H1 (cell line): ENCODE results near the gene ZNRF3. TPM values are rescaled to one million over a fixed set of nuclear protein-coding genes. Genes with fewer than 3 reads are reported as not detected.
A peak's percentile ranks its signal among the peaks of the same experiment; 100 is the strongest.

Experiments
- CTCF ChIA-PET: fragments of 300-600 bp; sonication (Branson Sonifier 250); formaldehyde crosslinking; loops from one replicate; lab custom pipeline; 2021; ENCODE audit not compliant: partially characterized antibody; lab: Charles Lee
- POLR2A ChIA-PET: fragments of 300-600 bp; sonication (Branson Sonifier 250); formaldehyde crosslinking; loops from one replicate; lab custom pipeline; 2021; ENCODE audit warnings: inconsistent platforms; ENCODE audit not compliant: partially characterized antibody; lab: Charles Lee
- DNase-seq, 2 experiments: peaks; one replicate each; pipeline versions ENCODE4 v3.0.0 to v3.0.0-alpha.2; 2010 to 2022; ENCODE audit warnings: low spot score in 2 of 2, low read depth in 1 of 2, mixed read lengths in 1 of 2
- FAIRE-seq: peaks from 2 replicates; lab custom pipeline; 2011; peaks lifted over from hg19 to GRCh38; lab: Jason Lieb, UNC
- H2AFZ ChIP-seq: 2 replicates; pipeline ENCODE4 v1.8.1; 2012; ENCODE audit warnings: low read length, inconsistent platforms
- H2AK5ac ChIP-seq: 2 replicates; pipeline ENCODE4 v1.6.1; 2013; ENCODE audit warnings: low read depth, low read length
- H2BK120ac ChIP-seq: replicated peaks from 2 replicates; pipeline ENCODE3; 2013; ENCODE audit warnings: low read depth, low read length, inconsistent platforms
- H2BK12ac ChIP-seq: 2 replicates; pipeline ENCODE4 v1.6.1; 2013; ENCODE audit warnings: low read depth, low read length
- H2BK15ac ChIP-seq: 2 replicates; pipeline ENCODE4 v1.6.1; 2013; ENCODE audit warnings: low read length
- H2BK20ac ChIP-seq: 2 replicates; pipeline ENCODE4 v1.6.1; 2013; ENCODE audit warnings: low read length
- H2BK5ac ChIP-seq: 2 replicates; pipeline ENCODE4 v1.6.1; 2013; ENCODE audit warnings: low read depth, low read length
- H3K14ac ChIP-seq: 2 replicates; pipeline ENCODE4 v1.6.1; 2013; ENCODE audit warnings: inconsistent platforms; ENCODE audit not compliant: insufficient read length
- H3K18ac ChIP-seq: 2 replicates; pipeline ENCODE4 v1.6.1; 2013; ENCODE audit warnings: low read length; ENCODE audit errors: extremely low read depth
- H3K23ac ChIP-seq: 2 replicates; pipeline ENCODE4 v1.6.1; 2013; ENCODE audit warnings: inconsistent platforms; ENCODE audit not compliant: insufficient read length
- H3K23me2 ChIP-seq: 2 replicates; pipeline ENCODE4 v1.6.1; 2013; ENCODE audit warnings: low read depth, low read length
- H3K27ac ChIP-seq: 2 replicates; pipeline ENCODE4 v1.6.1; 2011; ENCODE audit warnings: low read depth, low read length, inconsistent platforms
- H3K27me3 ChIP-seq, 4 experiments: replicated peaks in 1 of 4; 1 replicate in 1 of 4; 2 replicates in 3 of 4; pipeline versions ENCODE4 v1.6.1 to v1.8.1; 2011 to 2013; ENCODE audit warnings: low read length in 3 of 4, mild to moderate bottlenecking in 3 of 4, inconsistent platforms in 2 of 4, mixed read lengths in 2 of 4, moderate library complexity in 1 of 4; ENCODE audit not compliant: control insufficient read depth in 3 of 4, insufficient read depth in 3 of 4; ENCODE audit errors: extremely low read depth in 1 of 4
- H3K36me3 ChIP-seq, 4 experiments: 2 replicates each; pipeline versions ENCODE4 v1.6.1 to v1.8.1; 2011 to 2013; ENCODE audit warnings: mild to moderate bottlenecking in 4 of 4, low read length in 3 of 4, moderate library complexity in 2 of 4, control low read depth in 1 of 4, inconsistent platforms in 1 of 4; ENCODE audit not compliant: insufficient read depth in 4 of 4, control insufficient read depth in 2 of 4
- H3K4ac ChIP-seq: replicated peaks from 2 replicates; pipeline ENCODE3; 2013; ENCODE audit warnings: low read length, low read depth, mixed read lengths, inconsistent platforms; ENCODE audit not compliant: insufficient read length
- H3K4me1 ChIP-seq, 4 experiments: replicated peaks in 1 of 4; 1 replicate in 1 of 4; 2 replicates in 3 of 4; pipeline versions ENCODE4 v1.6.1 to v1.8.1; 2011 to 2013; ENCODE audit warnings: low read length in 3 of 4, inconsistent platforms in 2 of 4, mixed read lengths in 1 of 4; ENCODE audit not compliant: insufficient read depth in 4 of 4, control insufficient read depth in 3 of 4
- H3K4me2 ChIP-seq, 2 experiments: 2 replicates each; pipeline versions ENCODE4 v1.6.1 to v1.8.1; 2011 to 2013; ENCODE audit warnings: low read depth in 2 of 2, low read length in 2 of 2, control low read depth in 1 of 2, inconsistent platforms in 1 of 2, mild to moderate bottlenecking in 1 of 2; ENCODE audit not compliant: insufficient read depth in 1 of 2
- H3K4me3 ChIP-seq, 4 experiments: fragments of 200-600, 300-600 bp in 1 of 4; sonication (generic), shearing (Covaris generic), sonication (Bioruptor Twin) in 1 of 4; 2 replicates each; pipeline versions ENCODE4 v1.5.1 to v1.8.1; 2011 to 2016; ENCODE audit warnings: low read length in 4 of 4, low read depth in 3 of 4, control low read depth in 2 of 4, inconsistent platforms in 2 of 4, mild to moderate bottlenecking in 2 of 4, mixed read lengths in 1 of 4, moderate library complexity in 1 of 4; ENCODE audit not compliant: insufficient read depth in 2 of 4; ENCODE audit errors: extremely low read depth in 1 of 4
- H3K56ac ChIP-seq: replicated peaks from 2 replicates; pipeline ENCODE3; 2013; ENCODE audit warnings: low read depth, mild to moderate bottlenecking, mixed read lengths, low read length, inconsistent platforms; ENCODE audit not compliant: insufficient read length
- H3K79me1 ChIP-seq: 2 replicates; pipeline ENCODE4 v1.6.1; 2013; ENCODE audit warnings: low read depth, low read length, control low read depth
- H3K79me2 ChIP-seq, 2 experiments: 2 replicates each; pipeline versions ENCODE4 v1.6.1 to v1.8.1; 2012 to 2013; ENCODE audit warnings: low read length in 2 of 2, mild to moderate bottlenecking in 2 of 2, inconsistent platforms in 1 of 2; ENCODE audit not compliant: insufficient read depth in 2 of 2, control insufficient read depth in 1 of 2
- H3K9ac ChIP-seq, 4 experiments: replicated peaks in 1 of 4; 1 replicate in 1 of 4; 2 replicates in 3 of 4; pipeline versions ENCODE4 v1.6.1 to v1.8.1; 2011 to 2013; ENCODE audit warnings: low read depth in 3 of 4, low read length in 3 of 4, control low read depth in 2 of 4, mild to moderate bottlenecking in 2 of 4, moderate library complexity in 2 of 4, inconsistent platforms in 1 of 4; ENCODE audit errors: extremely low read depth in 1 of 4
- H3K9me3 ChIP-seq, 2 experiments: 2 replicates each; pipeline versions ENCODE4 v1.6.1 to v1.8.1; 2012 to 2013; ENCODE audit warnings: mild to moderate bottlenecking in 2 of 2, moderate library complexity in 2 of 2, control low read depth in 1 of 2, inconsistent platforms in 1 of 2, low read depth in 1 of 2, low read length in 1 of 2, mixed read lengths in 1 of 2; ENCODE audit not compliant: insufficient read depth in 2 of 2
- H4K20me1 ChIP-seq, 2 experiments: replicated peaks in 1 of 2; 2 replicates each; pipeline versions ENCODE3 to v1.8.1; 2011 to 2013; ENCODE audit warnings: inconsistent platforms in 2 of 2, low read length in 2 of 2, mild to moderate bottlenecking in 1 of 2; ENCODE audit not compliant: insufficient read depth in 2 of 2, control insufficient read depth in 1 of 2
- H4K5ac ChIP-seq: 2 replicates; pipeline ENCODE4 v1.6.1; 2013; ENCODE audit warnings: low read length, low read depth, mixed read lengths, inconsistent platforms; ENCODE audit not compliant: insufficient read length
- H4K8ac ChIP-seq: 2 replicates; pipeline ENCODE4 v1.8.0; 2013; ENCODE audit warnings: mild to moderate bottlenecking, moderate library complexity, low read length, inconsistent platforms; ENCODE audit not compliant: insufficient read depth; ENCODE audit errors: extremely low read depth
- H4K91ac ChIP-seq: replicated peaks from 2 replicates; pipeline ENCODE3; 2013; ENCODE audit warnings: low read length, mixed read lengths, inconsistent platforms; ENCODE audit not compliant: insufficient read length
- CHD2 ChIP-seq: IDR thresholded peaks from 2 replicates; pipeline ENCODE4 v1.6.1; 2012; ENCODE audit warnings: low read length, improper control_type of control experiment
- MAX ChIP-seq: IDR thresholded peaks from 2 replicates; pipeline ENCODE4 v1.6.1; 2012; ENCODE audit warnings: inconsistent platforms
- NANOG ChIP-seq: IDR thresholded peaks from 2 replicates; pipeline ENCODE4 v1.6.1; 2011; ENCODE audit warnings: low read length, low read depth, mild to moderate bottlenecking, inconsistent platforms; ENCODE audit not compliant: insufficient read depth, poor library complexity, severe bottlenecking
- POU5F1 ChIP-seq: IDR thresholded peaks from 2 replicates; pipeline ENCODE4 v1.6.1; 2011; ENCODE audit warnings: low read depth, mild to moderate bottlenecking, low read length, moderate library complexity
- RFX5 ChIP-seq: IDR thresholded peaks from 2 replicates; pipeline ENCODE4 v1.6.1; 2011; ENCODE audit warnings: low read depth, low read length, improper control_type of control experiment, borderline replicate concordance
- SAP30 ChIP-seq: fragments of 300-600 bp; sonication (generic); IDR thresholded peaks from 2 replicates; pipeline ENCODE4 v1.7.1; 2012; ENCODE audit warnings: low read length, moderate library complexity, mild to moderate bottlenecking, inconsistent platforms; ENCODE audit not compliant: insufficient read depth, insufficient replicate concordance
- USF2 ChIP-seq: IDR thresholded peaks from 2 replicates; pipeline ENCODE4 v1.6.1; 2011; ENCODE audit warnings: low read length, improper control_type of control experiment
- WGBS, 2 experiments: shearing (Covaris generic) in 1 of 2; methylation state at CpG; one replicate each; pipeline versions ENCODE4 v1.1.6 to v1.1.7; 2013 to 2015; ENCODE audit warnings: low lambda C conversion rate in 2 of 2, mixed read lengths in 2 of 2, inconsistent platforms in 1 of 2, low coverage in 1 of 2, missing lambda C conversion rate in 1 of 2; ENCODE audit not compliant: insufficient replicate concordance in 2 of 2, insufficient coverage in 1 of 2, insufficient read length in 1 of 2; ENCODE audit errors: extremely low coverage in 1 of 2, missing lambda C conversion rate in 1 of 2; 5-methylcytosine and 5-hydroxymethylcytosine counted together
- polyA plus RNA-seq, 7 experiments: library from polyadenylated mRNA; depleted of rRNA in 3 of 7; stranded (reverse) in 5 of 7; unstranded in 2 of 7; fragments of >200 nt in 5 of 7; fragments of 200-250 nt in 2 of 7; gene quantifications; 1 replicate in 5 of 7; 2 replicates in 1 of 7; 4 replicates in 1 of 7; pipeline versions ENCODE4 v1.2.1 to v1.2.3, GENCODE V29; 2011 to 2013; ENCODE audit warnings: missing spikeins in 2 of 7, mixed read lengths in 2 of 7
- total RNA-seq: library from RNA; stranded (reverse); fragmentation: NEBNext Ultra II Directional; extraction: Animal tissue kit (Norgen Biotek cat#: 25700); gene quantifications from 2 replicates; pipeline ENCODE4 v1.2.1, GENCODE V29; 2021

ZNRF3 gene
- total and polyA plus RNA-seq, 2 of the 8 experiments (the other 6 are each of a cell fraction or from before 2014, with no cell fraction given) = 14.1 to 21.7 TPM

- Histone ChIP-seq H3K14ac (no peak overlapping the region), H2BK15ac (no peak overlapping the region), H3K4me3 (no peak overlapping the region), H3K4ac (no peak overlapping the region), H3K56ac (no peak overlapping the region), H3K9me3 (no peaks in the 10 kb centered on the region), H2BK120ac (no peak overlapping the region), H3K9ac (no peak overlapping the region), H3K79me1 (peaks cover 3% of the 10 kb centered on the region; the same call in 1 of the 2 replicates), H3K23me2 (no peaks in the 10 kb centered on the region), H4K91ac (no peak overlapping the region)
- TF ChIP-seq SAP30 (no peak), POU5F1 (no peak), USF2 (no peak), NANOG (no peak), RFX5 (0 out of 2 replicates have a peak, but pooled peaks have one; percentile 25), CHD2 (no peak), MAX (no peak)
- TF ChIP-seq, all 59 proteins: peak for 1
- Histone ChIP-seq H2BK5ac (no peak overlapping the region), H3K18ac (no peak overlapping the region), H4K8ac (no peak overlapping the region), H2AFZ (no peak overlapping the region), H3K79me2 (peaks cover 2 to 57% of the 10 kb centered on the region in 2 experiments; a peak in 2 of 4 replicates), H2BK12ac (no peak overlapping the region), H3K4me2 (0 out of 4 replicates have a peak overlapping the region, but pooled peaks of 1 of the 2 experiments have one; percentile 3), H4K5ac (peak overlapping the region; percentile 8), H2AK5ac (0 out of 2 replicates have a peak overlapping the region, but pooled peaks have one; percentile 33), H4K20me1 (peaks cover 0 to 2% of the 10 kb centered on the region in 2 experiments), H3K4me1 (peaks cover 5 to 24% (median 10%) of the 10 kb centered on the region in 4 experiments; a peak in 5 of 7 replicates), H3K27ac (no peak overlapping the region), H3K23ac (no peak overlapping the region), H3K27me3 (no peaks in the 10 kb centered on the region; a peak in 1 of 7 replicates), H2BK20ac (no peak overlapping the region), H3K36me3 (0 out of 8 replicates have a peak, but pooled peaks cover 0 to 3% (median 0%) of the 10 kb centered on the region in 4 experiments)
- CTCF ChIA-PET = interaction anchor here (0.5 to 5.2 kb wide), 5 partner anchors 17 to 198 kb away, joined by 3 to 37 read pairs (median 4); no protein-coding TSS in a partner anchor
- FAIRE-seq (no peak), DNase-seq (no peak)
- POLR2A ChIA-PET = interaction anchor here (1.0 to 1.5 kb wide), 2 partner anchors 9 to 94 kb away, joined by 3 to 6 read pairs; no protein-coding TSS in a partner anchor
- 85% methylated on average over 4 of the region's 4 CpGs; no CpG with 5 or more reads in 1 of the 2 experiments for WGBS, 2 experiments
Observed at GRCh38 chr22:29012101-29012433, 128.7 kb downstream of the ZNRF3 start.
